ENCODE data around the gene KMT2E. TPM values are rescaled to one million over a fixed set of nuclear protein-coding genes. Genes with fewer than 3 reads are reported as not detected.

Gene KMT2E
- total and polyA plus RNA-seq, 8 donors = 14.1 to 62.5 (median 32.2) TPM

DNA sequence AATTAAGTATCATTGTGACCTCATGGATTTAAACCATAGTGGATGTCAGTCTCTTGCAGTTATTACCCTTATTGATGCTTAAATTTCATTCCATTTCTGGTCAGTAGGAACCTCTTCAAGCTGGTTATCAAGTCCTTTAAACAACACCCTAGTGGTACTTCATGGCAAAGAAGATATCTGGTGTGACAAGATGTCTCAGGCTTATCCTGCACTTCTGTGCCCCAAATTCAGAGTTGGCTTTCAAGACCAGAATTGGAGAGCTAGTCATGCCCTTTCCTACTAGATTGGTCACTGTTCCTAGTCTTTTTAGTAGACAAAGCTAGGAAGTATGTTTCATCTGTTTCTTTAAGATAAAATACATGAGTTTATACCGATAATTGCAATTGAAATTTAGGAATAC is 54.9 kb downstream of the KMT2E start:
- H3K27me3 ChIP-seq = no peaks in the 10 kb centered on the region
- TF ChIP-seq, protein P1, sequence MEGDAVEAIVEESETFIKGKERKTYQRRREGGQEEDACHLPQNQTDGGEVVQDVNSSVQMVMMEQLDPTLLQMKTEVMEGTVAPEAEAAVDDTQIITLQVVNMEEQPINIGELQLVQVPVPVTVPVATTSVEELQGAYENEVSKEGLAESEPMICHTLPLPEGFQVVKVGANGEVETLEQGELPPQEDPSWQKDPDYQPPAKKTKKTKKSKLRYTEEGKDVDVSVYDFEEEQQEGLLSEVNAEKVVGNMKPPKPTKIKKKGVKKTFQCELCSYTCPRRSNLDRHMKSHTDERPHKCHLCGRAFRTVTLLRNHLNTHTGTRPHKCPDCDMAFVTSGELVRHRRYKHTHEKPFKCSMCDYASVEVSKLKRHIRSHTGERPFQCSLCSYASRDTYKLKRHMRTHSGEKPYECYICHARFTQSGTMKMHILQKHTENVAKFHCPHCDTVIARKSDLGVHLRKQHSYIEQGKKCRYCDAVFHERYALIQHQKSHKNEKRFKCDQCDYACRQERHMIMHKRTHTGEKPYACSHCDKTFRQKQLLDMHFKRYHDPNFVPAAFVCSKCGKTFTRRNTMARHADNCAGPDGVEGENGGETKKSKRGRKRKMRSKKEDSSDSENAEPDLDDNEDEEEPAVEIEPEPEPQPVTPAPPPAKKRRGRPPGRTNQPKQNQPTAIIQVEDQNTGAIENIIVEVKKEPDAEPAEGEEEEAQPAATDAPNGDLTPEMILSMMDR (IDR thresholded peaks at IDR 0.05) = no peak
- H3K4me1 ChIP-seq = no peaks in the 10 kb centered on the region
- peaks cover 0 to 18% (median 9%) of the 10 kb centered on the region in 3 donors for H3K36me3 ChIP-seq
- WGBS, 2 donors = 83 to 88% methylated on average over 1 of the region's 1 CpG
- DNase-seq (no peak), ATAC-seq (no peak), FAIRE-seq (no peak)
- intact Hi-C loops (cut with DNase I) = no loop called here
- H3K27ac ChIP-seq = no peak overlapping the region
- H3K9me3 ChIP-seq = no peaks in the 10 kb centered on the region
- H3K4me3 ChIP-seq = no peak overlapping the region

DNA sequence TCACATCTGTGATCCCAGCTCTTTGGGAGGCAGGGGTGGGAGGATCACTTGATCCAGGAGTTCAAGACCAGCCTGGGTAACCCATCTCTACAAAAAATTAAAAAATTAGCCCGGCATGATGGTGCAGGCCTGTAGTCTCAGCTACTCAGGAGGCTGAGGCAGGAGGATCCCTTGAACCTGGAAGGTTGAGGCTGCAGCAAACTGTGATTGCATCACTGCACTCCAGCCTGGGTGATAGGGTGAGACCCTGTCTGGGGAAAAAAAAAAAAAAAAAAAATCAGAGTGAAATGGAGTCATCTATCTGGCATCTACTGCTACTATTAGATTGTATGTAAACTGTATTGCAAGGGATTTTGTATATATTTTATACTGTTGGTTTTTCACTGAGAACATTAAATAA is 59.1 kb downstream of the KMT2E start:
- Histone ChIP-seq H3K4me1 (peaks cover 0 to 5% (median 2%) of the 10 kb centered on the region in 3 donors), H3K27me3 (no peaks in the 10 kb centered on the region), H3K27ac (no peak overlapping the region), H3K36me3 (peaks cover 4 to 46% (median 5%) of the 10 kb centered on the region in 3 donors), H3K9me3 (no peaks in the 10 kb centered on the region), H3K4me3 (no peak overlapping the region)
- TF ChIP-seq, protein P1 (IDR thresholded peaks at IDR 0.05) = no peak
- intact Hi-C loops (cut with DNase I) = no loop called here
- FAIRE-seq (no peak), ATAC-seq (no peak), DNase-seq (no peak)
- 96 to 100% methylated on average over 1 of the region's 1 CpG for WGBS, 2 donors

DNA sequence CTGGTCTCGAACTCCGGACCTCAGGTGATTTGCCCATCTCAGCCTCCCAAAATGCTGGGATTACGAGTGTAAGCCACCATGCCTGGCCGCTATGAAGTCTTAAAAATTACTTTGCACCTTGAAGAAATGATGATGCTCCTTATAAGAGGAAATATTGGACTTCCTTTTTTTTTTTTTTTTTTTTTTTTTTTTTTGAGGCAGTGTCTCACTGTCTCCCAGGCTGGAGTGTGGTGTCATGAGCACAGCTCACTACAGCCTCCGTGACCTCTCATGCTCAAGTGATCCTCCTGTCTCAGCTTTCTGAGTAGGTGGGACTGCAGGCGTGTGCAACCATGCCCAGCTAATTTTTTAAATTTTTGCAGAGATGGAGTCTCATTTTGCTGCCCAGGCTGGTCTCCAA is 65.3 kb downstream of the KMT2E start:
- intact Hi-C loops (cut with DNase I) = no loop called here
- peak in 2 of 4 donors; percentile 24 to 45 for ATAC-seq
- H3K36me3 ChIP-seq = peaks cover 7 to 74% (median 12%) of the 10 kb centered on the region in 3 donors
- 94 to 97% methylated on average over 6 of the region's 6 CpGs for WGBS, 2 donors
- TF ChIP-seq, protein P1 (IDR thresholded peaks at IDR 0.05) = no peak
- FAIRE-seq = no peak
- no peak overlapping the region for H3K27ac ChIP-seq
- H3K4me1 ChIP-seq = peaks cover 0 to 5% (median 2%) of the 10 kb centered on the region in 3 donors
- DNase-seq = no peak
- H3K9me3 ChIP-seq = no peaks in the 10 kb centered on the region
- no peaks in the 10 kb centered on the region for H3K27me3 ChIP-seq
- H3K4me3 ChIP-seq = no peak overlapping the region

DNA sequence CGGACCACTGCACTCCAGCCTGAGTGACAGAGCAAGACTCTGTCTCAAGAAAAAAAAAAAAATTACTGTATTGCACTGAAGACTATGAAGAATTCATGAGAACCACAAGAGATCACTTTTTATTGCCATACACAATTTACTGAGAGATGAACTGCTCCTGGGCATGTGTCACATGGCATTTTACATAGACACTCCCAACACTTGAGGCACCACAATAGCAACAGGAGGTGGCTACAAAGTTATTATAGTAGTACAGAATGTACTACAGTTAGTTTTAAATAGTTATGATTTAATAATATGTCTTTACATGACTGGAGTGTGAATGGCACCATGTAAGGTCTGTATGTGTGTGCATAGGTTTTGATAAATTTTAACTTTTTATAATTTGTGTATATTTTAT is 70.6 kb downstream of the KMT2E start:
- peaks cover 7 to 54% (median 13%) of the 10 kb centered on the region in 3 donors for H3K36me3 ChIP-seq
- FAIRE-seq = no peak

DNA sequence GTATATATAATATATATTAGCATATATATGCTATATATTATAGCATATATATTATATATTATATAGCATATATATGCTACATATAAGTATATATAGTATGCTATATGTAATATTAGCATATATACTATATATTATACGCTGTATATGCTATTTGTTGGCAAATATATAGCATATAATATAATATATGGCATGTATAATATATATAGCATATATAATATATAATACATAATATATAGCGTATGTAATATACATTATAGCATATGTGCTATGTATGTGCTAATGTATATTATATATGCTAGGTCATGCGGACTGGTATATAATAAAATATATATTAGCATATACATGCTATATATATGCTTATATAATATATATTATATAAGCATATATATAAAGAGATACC is 72.8 kb downstream of the KMT2E start:
- FAIRE-seq (peak; percentile 81), ATAC-seq (no peak), DNase-seq (no peak)
- Histone ChIP-seq H3K9me3 (no peaks in the 10 kb centered on the region), H3K4me3 (no peak overlapping the region), H3K27ac (no peak overlapping the region), H3K36me3 (peaks cover 3 to 50% (median 13%) of the 10 kb centered on the region in 3 donors), H3K4me1 (no peaks in the 10 kb centered on the region), H3K27me3 (no peaks in the 10 kb centered on the region)
- 96 to 97% methylated on average over 3 of the region's 3 CpGs for WGBS, 2 donors
- intact Hi-C loops (cut with DNase I) = no loop called here
- TF ChIP-seq, protein P1 (IDR thresholded peaks at IDR 0.05) = no peak

More for the DNA sequence above, 70.6 kb downstream of the KMT2E start:
- no peaks in the 10 kb centered on the region for H3K9me3 ChIP-seq
- no peak overlapping the region for H3K4me3 ChIP-seq
- intact Hi-C loops (cut with DNase I) = no loop called here
- 100% methylated on average over 1 of the region's 1 CpG for WGBS, 2 donors
- ATAC-seq = no peak
- H3K27me3 ChIP-seq = no peaks in the 10 kb centered on the region
- no peak overlapping the region for H3K27ac ChIP-seq
- DNase-seq = no peak
- TF ChIP-seq, protein P1 (IDR thresholded peaks at IDR 0.05) = no peak
- no peaks in the 10 kb centered on the region for H3K4me1 ChIP-seq

All from pancreas (tissue), 10 donors.